ENCODE results near the gene CCDC88B. TPM values are rescaled to one million over a fixed set of nuclear protein-coding genes. Genes with fewer than 3 reads are reported as not detected.

Gene CCDC88B
- total RNA-seq, 1 experiment from 2014 or later: 9.6 TPM

- intact Hi-C loops (cut with micrococcal nuclease; ENCODE audit: unreplicated experiment): no loop called here
- Histone ChIP-seq H3K9me3 (ENCODE audit: insufficient read depth, low read depth) (no peaks in the 10 kb centered on the region), H4K20me1 (ENCODE audit: insufficient read depth) (no peaks in the 10 kb centered on the region), H3K27me3 (ENCODE audit: insufficient read depth, low read depth) (no peaks in the 10 kb centered on the region), H3K79me2 (ENCODE audit: low read depth) (no peaks in the 10 kb centered on the region), H3K9me2 (ENCODE audit: insufficient read depth) (no peaks in the 10 kb centered on the region), H3F3A (ENCODE audit: insufficient read depth, low read depth) (peaks cover 26% of the 10 kb centered on the region), H3K4me2 (no peak overlapping the region), H2AFZ (no peak overlapping the region), H3K27ac (no peak overlapping the region), H3K4me1 (replicated peaks; ENCODE audit: insufficient read depth) (peaks cover 34% of the 10 kb centered on the region), H3K36me3 (ENCODE audit: low read depth) (no peaks in the 10 kb centered on the region), H3K4me3 (no peak overlapping the region)
- POLR2A ChIA-PET (ENCODE audit: unreplicated experiment): no interaction called here
- no peak for DNase-seq
- TF ChIP-seq EZH2 (IDR thresholded peaks at IDR 0.05; ENCODE audit: low read depth) (no peak), CTCF (conservative IDR thresholded peaks at IDR 0.05) (no peak)
- BruUV-seq (replicated peaks): no TSS peak
- CTCF ChIA-PET: no interaction called here
Measured at GRCh38 chr11:64339286-64339685, 718 bp upstream of the CCDC88B start.

GRCh38 chr11:64340671-64341335, 799 bp downstream of the CCDC88B start:
- ChIA-PET POLR2A (ENCODE audit: unreplicated experiment) (no interaction called here), CTCF (interaction anchor here (0.6 to 2.2 kb wide), 2 partner anchors 13 to 15 kb away, joined by 3 to 36 read pairs; no protein-coding TSS in a partner anchor)
- Histone ChIP-seq H3K4me2 (no peak overlapping the region), H2AFZ (no peak overlapping the region), H3K9me2 (ENCODE audit: insufficient read depth) (no peaks in the 10 kb centered on the region), H3K9me3 (ENCODE audit: insufficient read depth, low read depth) (no peaks in the 10 kb centered on the region), H3K36me3 (ENCODE audit: low read depth) (no peaks in the 10 kb centered on the region), H3K4me1 (replicated peaks; ENCODE audit: insufficient read depth) (peaks cover 21% of the 10 kb centered on the region), H3F3A (ENCODE audit: insufficient read depth, low read depth) (peaks cover 17% of the 10 kb centered on the region; the same call in 1 of the 2 replicates), H3K79me2 (ENCODE audit: low read depth) (no peaks in the 10 kb centered on the region), H3K27ac (no peak overlapping the region), H3K4me3 (no peak overlapping the region), H3K27me3 (ENCODE audit: insufficient read depth, low read depth) (no peaks in the 10 kb centered on the region), H4K20me1 (ENCODE audit: insufficient read depth) (no peaks in the 10 kb centered on the region)
- TF ChIP-seq EZH2 (IDR thresholded peaks at IDR 0.05; ENCODE audit: low read depth): no peak
- intact Hi-C loops (cut with micrococcal nuclease; ENCODE audit: unreplicated experiment): no loop called here
- no TSS peak for BruUV-seq (replicated peaks)
- no peak for DNase-seq

GRCh38 chr11:64341429-64341828, 1.4 kb downstream of the CCDC88B start:
- no peaks in the 10 kb centered on the region for H3K27me3 ChIP-seq (ENCODE audit: insufficient read depth, low read depth)
- H4K20me1 ChIP-seq (ENCODE audit: insufficient read depth): no peaks in the 10 kb centered on the region
- CTCF ChIA-PET: interaction anchor here (0.6 to 2.2 kb wide), 3 partner anchors 9 to 15 kb away, joined by 3 to 36 read pairs (median 8); no protein-coding TSS in a partner anchor
- peaks cover 15% of the 10 kb centered on the region for H3K4me1 ChIP-seq (replicated peaks; ENCODE audit: insufficient read depth)
- no TSS peak for BruUV-seq (replicated peaks)
- H3K4me3 ChIP-seq: no peak overlapping the region
- no peaks in the 10 kb centered on the region for H3K79me2 ChIP-seq (ENCODE audit: low read depth)
- POLR2A ChIA-PET (ENCODE audit: unreplicated experiment): no interaction called here
- no peak for DNase-seq
- no peak overlapping the region for H2AFZ ChIP-seq
- H3K36me3 ChIP-seq (ENCODE audit: low read depth): no peaks in the 10 kb centered on the region
- H3K9me2 ChIP-seq (ENCODE audit: insufficient read depth): no peaks in the 10 kb centered on the region
- intact Hi-C loops (cut with micrococcal nuclease; ENCODE audit: unreplicated experiment): no loop called here
- TF ChIP-seq EZH2 (IDR thresholded peaks at IDR 0.05; ENCODE audit: low read depth): no peak
- no peak for TF ChIP-seq CTCF (conservative IDR thresholded peaks at IDR 0.05)
- H3K27ac ChIP-seq: no peak overlapping the region
- no peak overlapping the region for H3K4me2 ChIP-seq
- no peaks in the 10 kb centered on the region for H3K9me3 ChIP-seq (ENCODE audit: insufficient read depth, low read depth)
- peaks cover 12% of the 10 kb centered on the region; the same call in 1 of the 2 replicates for H3F3A ChIP-seq (ENCODE audit: insufficient read depth, low read depth)
